ENCODE data around the gene IRF8.
A peak's percentile ranks its signal among the peaks of the same experiment; 100 is the strongest.
"Not testable (repeated sequence)": the region's sequence is repeated elsewhere in the genome, so short reads cannot be mapped to it uniquely, and the experiment has no call there.

The IRF8 gene

DNA sequence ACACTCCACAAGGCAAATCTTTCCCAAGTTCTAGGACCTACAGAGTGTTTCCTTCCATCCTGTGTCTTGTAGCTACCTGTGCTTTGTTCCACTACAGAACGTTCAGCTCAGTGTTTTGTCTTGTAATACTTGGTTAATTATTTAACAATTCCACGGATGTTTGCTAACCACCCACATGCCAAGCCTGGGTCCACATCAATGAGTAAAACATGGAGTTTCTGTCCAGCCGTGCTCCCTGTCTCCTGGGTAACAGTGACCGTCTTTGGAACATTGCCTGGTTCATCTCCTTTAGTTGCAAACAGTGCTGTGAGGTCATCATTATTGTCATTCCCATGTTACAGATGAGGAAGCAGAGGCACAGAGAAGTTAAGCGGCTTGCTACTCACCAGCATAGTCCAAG, 41.3 kb downstream of the IRF8 start:
- no peak for DNase-seq

GRCh38 chr16:85941863-85942644, 43.1 kb downstream of the IRF8 start:
- DNase-seq = no peak

DNA sequence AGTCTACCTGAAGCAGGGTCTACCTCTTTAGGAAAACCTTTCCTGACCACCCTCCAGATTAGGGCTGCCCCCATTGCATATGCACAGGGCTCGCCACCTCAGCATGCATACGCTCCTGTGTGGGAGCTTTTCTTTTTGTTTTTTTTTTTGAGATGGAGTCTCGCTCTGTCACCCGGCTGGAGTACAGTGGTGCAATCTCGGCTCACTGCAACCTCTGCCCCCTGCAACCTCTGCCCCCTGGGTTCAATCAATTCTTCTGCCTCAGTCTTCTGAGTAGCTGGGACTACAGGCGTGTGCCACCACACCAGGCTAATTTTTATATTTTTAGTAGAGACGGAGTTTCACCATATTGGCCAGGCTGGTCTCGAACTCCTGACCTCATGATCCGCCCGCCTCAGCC, 43.7 kb downstream of the IRF8 start:
- not testable (repeated sequence) for DNase-seq

DNA sequence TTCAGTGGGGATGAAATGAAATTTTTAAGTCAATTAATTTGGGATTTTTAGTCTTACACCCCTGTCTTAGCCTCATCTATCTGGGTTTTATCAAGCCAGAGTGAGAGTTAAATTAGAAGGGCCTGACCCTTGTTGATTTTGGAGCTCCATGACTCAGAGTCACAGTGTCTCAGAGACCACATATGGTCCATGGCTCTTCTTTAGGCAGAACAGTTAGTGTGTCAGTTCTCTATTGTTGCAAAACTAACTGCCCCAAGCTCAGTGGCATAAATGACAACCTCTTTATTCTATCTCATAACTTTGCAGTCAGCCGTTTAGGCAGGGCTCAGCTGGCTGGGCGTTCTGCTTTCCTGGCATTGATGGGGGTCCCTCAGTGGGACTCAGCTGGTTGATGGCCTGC, 44.7 kb downstream of the IRF8 start:
- DNase-seq = no peak

DNA sequence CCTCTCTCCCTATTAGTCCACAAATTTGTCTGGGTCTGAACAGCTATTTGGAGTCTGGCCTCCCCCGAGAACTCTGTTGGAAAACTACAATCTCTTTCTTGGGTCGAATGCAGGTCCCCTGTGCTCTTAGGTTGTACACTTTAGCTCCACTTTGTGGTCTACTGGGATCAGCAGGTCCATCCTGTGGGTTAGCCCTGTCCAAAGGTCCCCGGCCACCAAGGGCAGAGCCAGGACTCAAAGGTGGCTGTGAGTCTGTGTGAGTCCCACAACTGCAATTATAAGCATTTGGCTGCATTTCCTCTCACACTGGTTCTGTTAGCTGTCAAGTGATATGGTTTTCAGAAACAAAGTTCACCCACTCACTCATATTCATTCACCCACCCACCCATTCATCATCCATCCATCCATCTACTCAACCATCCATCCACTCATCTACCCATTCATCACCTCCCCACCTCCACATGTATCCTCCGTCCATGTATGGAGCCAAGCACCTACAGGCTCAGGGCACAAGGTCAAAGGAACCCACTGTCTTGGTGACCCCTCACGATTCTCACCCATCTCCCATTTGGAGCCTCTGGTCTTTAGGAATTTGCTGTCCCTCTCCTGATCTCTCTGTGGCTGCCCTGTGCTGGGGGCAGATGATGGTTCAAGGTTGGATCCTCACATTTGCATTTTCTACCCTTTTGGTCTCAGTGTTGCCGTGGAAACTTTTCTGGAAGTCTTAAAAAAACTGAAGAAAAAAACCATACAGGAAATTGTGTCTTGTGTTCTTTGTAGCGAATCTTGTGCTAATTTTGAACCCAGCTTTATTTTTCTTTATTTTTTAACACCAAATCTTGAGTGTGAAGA, 45.8 kb downstream of the IRF8 start:
- DNase-seq = no peak

DNA sequence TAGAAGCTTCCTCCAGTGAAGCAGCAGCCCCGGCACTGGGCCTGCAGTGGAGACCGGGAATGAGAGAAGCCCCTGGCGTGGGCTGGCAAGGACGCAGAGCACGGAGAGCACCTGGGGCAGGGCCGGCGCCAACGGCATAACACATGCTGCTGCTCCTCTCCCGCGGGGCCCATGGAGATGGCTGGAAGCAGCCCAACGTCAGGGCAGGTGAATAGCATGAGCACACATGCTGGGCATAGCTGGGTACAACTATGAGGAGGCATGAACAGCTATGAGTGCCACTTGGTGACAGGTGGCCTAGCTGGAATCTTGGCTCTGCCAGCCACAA, 46.4 kb downstream of the IRF8 start:
- DNase-seq = no peak

DNA sequence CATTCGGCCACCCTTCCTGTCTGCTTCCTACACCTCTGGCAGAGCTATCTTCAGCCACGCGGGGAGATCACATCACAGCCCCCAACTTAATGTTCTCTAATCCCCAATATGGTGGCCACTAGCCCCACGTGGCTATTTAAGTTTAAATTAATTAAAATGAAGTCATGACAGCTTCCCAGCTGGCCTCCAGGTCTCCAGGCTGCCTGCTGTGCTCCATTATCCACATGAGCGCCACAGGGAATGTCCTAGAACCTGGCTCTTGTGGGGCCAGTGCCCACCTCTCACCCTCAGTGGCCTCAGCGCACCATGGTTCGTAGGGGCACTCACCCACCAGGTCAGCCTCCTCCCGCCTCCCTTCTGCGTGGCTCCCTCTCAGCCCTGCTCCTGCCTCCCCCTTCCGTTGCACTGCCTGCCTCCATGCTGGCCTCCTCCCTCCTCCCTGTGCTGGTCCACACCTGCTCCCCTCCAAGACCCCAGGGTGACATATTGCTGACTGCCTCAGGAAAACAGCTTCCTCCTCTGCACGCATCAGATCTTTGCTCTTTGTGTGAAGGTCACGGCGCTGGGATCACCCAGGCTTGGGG, 47.7 kb downstream of the IRF8 start:
- no peak for DNase-seq

GRCh38 chr16:85947230-85948137, 48.5 kb downstream of the IRF8 start:
- DNase-seq = peak; percentile 65

- no peak for DNase-seq
Observed at GRCh38 chr16:85948138-85948509, 49.2 kb downstream of the IRF8 start.

GRCh38 chr16:85948616-85949265, 49.8 kb downstream of the IRF8 start:
- no peak for DNase-seq

DNA sequence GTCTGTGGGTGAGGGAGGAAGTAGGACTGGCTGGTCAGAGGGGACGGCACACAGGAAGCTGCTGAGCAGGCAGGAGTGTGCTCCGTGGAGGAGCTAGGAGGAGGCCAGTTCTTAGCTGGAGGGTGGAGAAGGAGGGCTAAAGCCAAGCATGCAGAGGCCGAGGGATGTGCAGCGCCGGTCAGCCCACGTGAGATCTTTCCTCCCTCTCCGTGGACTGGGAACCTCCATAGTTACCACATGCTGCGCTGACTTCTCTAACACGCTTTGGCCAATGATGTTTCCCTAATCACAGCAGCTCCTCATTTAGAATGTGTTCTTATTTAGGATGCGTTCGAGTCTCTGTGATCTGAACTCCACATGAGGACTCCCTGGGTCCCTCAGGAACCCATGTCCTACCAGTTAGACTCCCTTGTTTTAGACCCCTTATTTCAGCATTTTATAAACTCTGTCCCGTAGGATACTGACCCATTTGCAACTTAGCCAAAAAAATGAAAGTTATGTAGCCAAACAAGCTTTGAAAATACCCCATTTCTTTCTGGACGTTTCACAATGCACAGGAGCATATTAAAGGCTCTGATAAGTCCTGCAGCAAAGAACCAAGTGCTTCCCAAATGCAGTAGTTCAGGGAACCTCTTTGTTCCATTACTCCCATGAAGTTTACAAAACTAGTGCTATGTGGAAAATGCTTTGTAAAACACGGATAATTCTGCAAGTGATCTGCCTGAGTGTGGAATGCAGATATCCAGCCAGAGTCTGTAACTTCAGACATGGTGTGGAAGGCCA, 51.4 kb downstream of the IRF8 start:
- no peak for DNase-seq

GRCh38 chr16:85952197-85952596, 53.2 kb downstream of the IRF8 start:
- no peak for DNase-seq

DNA sequence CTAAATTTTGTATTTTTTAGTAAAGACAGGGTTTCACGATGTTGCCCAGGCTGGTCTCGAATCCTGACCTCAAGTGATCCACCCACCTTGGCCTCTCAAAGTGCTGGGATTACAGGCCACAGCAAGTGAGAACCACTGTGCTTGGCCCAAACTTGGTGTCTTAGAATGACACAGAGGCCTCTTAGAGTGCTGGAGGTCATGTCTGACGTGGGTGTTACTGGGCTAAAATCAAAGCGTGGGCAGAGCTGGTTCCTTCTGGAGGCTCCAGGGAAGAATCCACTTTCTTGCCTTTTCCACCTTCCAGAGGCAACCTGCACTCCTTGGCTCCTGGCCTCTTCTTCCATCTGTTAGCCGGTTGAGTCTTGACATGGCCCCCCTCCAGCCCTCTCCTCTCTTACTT, 53.8 kb downstream of the IRF8 start:
- DNase-seq = no peak

GRCh38 chr16:85954927-85955519, 56.1 kb downstream of the IRF8 start:
- no peak for DNase-seq

- DNase-seq = no peak
Observed at GRCh38 chr16:85955566-85955965, 56.6 kb downstream of the IRF8 start.

DNA sequence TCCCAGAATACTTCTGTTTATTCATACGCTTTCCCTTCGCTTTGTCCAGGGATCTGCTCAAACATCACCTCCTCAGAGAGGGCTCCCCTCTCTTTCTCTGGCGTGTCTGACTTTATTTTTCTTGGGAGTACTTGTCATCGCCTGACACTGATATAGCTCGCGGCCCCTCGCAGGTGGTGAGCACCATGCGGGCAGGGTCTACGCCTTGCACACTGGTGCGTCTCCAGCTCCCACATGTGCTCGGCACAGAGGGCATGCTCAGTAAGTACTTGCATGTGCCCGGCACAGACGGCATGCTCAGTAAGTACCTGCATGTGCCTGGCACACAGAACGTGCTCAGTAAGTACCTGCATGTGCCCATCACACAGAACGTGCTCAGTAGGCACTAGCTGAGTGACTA, 57.5 kb downstream of the IRF8 start:
- no peak for DNase-seq

- DNase-seq = no peak
Observed at GRCh38 chr16:85958731-85959130, 59.8 kb downstream of the IRF8 start.

DNA sequence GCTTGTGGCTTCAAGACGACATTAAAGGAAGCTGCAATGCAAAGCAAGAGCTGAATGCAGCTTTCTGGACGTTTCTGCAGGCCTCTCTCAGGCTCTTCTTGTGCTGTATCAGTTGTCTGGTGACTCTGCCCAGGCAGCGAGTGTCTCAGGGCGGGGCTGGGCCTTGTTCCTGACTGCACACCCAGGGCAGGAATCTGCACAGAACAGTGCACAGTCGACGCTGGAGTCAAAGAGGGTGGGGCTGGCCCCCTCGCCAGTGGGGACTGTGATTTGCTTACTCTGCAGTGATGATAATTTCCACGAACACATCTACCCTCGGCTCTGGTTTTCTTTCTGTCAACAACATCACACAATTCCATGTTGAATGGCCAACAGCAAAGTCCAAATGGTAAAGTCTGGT, 60.7 kb downstream of the IRF8 start:
- DNase-seq = no peak

- no peak for DNase-seq
Observed at GRCh38 chr16:85960486-85961046, 61.6 kb downstream of the IRF8 start.

DNA sequence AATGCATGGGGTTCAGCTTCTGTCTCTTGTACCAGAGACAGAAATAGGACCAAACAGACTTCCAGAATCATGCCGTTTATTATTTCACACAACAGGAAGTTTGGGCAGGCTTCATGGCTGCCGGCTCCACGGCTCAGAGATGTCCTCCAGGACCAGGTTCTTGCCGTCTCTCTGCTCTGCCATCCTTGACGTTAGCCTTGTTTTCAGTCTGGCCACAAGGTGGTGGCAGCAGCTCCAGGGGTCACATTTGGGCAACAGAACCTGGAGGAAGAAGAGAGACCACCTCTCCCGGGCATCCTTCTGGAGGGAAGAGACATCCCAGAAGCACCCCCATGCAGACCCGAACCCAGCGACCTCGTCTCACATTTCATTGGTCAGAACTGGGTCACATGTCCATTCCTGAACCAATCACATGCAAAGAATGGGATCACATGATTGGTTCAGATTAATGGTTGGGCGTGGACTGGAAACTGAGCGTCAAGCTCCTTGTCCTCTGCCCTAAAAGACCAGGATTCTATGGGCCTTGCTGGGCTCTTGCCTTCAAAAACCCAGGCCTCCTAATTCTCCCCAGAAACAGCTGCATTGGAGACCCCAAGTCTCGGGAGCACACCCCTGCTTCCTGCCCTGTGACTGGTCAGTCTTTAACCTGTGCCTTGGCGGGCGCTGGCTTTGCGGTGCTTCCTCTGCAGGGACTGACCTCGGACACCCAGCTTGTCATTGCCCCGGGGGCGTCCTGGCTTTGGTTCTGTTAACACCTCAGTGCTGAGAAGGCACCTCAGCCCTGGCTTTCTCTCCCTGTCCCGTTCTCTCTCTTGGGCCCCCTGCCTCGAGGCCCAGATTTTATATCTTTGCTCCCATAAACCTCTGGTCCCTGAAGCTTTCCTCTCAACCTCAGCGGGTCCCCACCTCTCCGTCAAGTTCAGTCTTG, 63.3 kb downstream of the IRF8 start:
- no peak for DNase-seq
